ENCODE measurements around the gene C6orf136.

The C6orf136 gene

GRCh38 chr6:30686009-30686907 lies 39.3 kb downstream of the C6orf136 start, which contains the start of gene PPP1R18:
Gene PPP1R18 (minus strand): TSS chr6:30686645. CDS start chr6:30686018, 627 bp downstream.
- DNase-seq (ENCODE audit: low read depth, low spot score), result no peak

- DNase-seq (ENCODE audit: low read depth, low spot score), result no peak
These were observed 40.1 kb downstream of the C6orf136 start for GRCh38 chr6:30686908-30687658.

- DNase-seq (ENCODE audit: low read depth, low spot score), result no peak
These were observed 40.9 kb downstream of the C6orf136 start for GRCh38 chr6:30687659-30688431.

- DNase-seq (ENCODE audit: low read depth, low spot score), result no peak
These were observed 41.6 kb downstream of the C6orf136 start for GRCh38 chr6:30688569-30688968.

GRCh38 chr6:30689022-30689865 lies 42.3 kb downstream of the C6orf136 start:
- no peak for DNase-seq (ENCODE audit: low read depth, low spot score)

GRCh38 chr6:30689985-30690384 lies 43.1 kb downstream of the C6orf136 start:
- DNase-seq (ENCODE audit: low read depth, low spot score), result no peak

- no peak for DNase-seq (ENCODE audit: low read depth, low spot score)
These were observed 43.7 kb downstream of the C6orf136 start, which contains the start of gene NRM for GRCh38 chr6:30690403-30691207. Gene NRM (minus strand): TSS chr6:30690984. CDS start chr6:30690974, 10 bp downstream.

GRCh38 chr6:30691208-30691847 lies 44.4 kb downstream of the C6orf136 start:
- DNase-seq (ENCODE audit: low read depth, low spot score), result no peak

GRCh38 chr6:30696432-30696831 lies 49.5 kb downstream of the C6orf136 start:
- no peak for DNase-seq (ENCODE audit: low read depth, low spot score)

- no peak for DNase-seq (ENCODE audit: low read depth, low spot score)
These were observed 53.4 kb downstream of the C6orf136 start for GRCh38 chr6:30700340-30700739.

Measured in iPS DF 19.7 (cell line).